ENCODE results near the gene VARS2.

GRCh38 chr6:30963641-30964040 is 49.6 kb downstream of the VARS2 start:
- TF ChIP-seq CTCF (IDR thresholded peaks at IDR 0.05) (no peak), POLR2AphosphoS5 (IDR thresholded peaks at IDR 0.05) (no peak)
